Measurements from ENCODE around the gene CRYGN.

The CRYGN gene, protein sequence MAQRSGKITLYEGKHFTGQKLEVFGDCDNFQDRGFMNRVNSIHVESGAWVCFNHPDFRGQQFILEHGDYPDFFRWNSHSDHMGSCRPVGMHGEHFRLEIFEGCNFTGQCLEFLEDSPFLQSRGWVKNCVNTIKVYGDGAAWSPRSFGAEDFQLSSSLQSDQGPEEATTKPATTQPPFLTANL

DNA sequence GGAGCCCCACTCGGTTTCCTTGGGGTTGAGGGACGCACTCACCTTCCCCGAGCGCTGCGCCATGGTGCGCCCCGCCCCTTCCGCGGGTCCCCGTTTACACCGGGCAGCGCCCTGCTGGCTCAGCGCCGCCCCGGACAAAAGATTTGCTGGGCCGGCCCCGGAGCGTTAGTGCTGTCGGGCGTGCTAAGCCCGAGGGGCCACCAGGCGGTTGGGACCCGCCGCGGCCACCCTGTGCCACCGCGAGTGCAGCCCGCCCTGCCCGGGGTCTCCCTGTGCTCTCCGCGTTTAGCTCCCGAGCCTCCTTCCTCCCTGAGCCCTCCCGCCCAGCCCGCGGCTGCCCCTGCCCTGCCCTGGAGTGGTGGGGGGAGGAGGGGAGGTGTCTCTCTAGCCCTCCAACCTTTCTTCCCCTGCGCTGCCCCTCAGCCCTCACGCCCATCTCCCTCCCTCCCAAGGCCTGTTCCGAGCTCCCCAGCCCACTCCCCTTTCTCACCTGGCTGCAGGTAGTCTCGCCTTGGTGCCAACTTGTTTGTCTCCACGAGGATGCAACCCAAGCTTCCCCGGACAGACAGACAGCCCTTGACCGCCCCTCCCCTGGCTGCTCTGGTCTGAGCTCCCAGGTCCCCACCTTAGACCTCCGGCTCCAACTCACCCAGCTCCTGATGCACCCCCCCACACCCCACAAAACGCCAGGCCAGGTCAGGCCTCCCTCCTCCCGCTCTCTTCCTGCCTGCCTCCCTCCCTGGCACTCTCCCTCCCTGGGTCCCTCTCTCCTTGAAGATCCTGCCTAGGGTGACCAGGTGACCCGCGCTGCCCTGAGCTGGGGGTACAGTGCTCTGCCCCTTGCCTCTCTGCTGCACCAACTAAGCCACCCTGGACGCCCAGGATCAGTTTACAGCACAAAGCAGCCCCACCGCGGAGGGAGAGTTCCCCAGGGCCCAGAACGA lies at the start of gene CRYGN:
TSS of gene CRYGN (minus strand) at position 287 of the 944 bp plus-strand sequence. CDS start at position 63, 224 bp downstream.
- no peak for DNase-seq (ENCODE audit: low spot score)

DNA sequence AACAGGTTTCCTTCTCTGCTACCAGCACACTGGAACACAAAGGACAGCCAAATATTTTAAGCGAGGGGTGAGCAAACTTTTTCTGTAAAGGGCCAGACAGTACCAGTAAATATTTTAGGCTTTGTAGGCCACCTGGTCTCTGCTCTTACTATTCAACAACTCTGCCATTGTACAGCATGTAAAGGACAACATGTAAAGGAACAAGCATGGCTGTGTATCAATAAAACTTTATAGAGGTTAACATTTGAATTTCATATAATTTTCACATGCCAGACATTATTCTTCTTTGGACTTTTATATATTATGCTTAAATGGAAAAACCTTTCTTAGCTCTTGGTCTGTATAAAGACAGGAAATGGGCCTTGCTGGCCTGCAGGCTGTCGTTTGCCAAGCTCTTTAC lies 49.6 kb upstream of the CRYGN start:
- no peak for DNase-seq (ENCODE audit: low spot score)

DNA sequence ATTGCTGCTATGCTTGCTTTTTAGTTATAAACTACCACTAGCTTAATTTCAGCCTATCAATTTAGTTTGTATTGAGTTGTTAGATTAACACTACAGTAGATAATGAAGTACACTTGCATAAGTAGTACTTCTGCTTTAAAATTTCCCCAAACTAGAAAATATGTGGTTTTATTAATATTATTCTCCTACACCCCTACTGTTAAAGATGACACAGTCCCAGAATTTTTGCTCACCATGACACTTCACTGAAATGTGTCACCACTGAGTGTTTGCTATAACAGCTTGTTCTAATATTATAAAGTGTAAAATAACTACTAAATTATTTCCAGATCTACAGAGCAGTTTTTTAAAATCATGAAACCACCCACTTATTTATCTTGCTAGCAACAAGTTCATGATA lies 48.2 kb upstream of the CRYGN start:
- DNase-seq (ENCODE audit: low spot score), result no peak

DNA sequence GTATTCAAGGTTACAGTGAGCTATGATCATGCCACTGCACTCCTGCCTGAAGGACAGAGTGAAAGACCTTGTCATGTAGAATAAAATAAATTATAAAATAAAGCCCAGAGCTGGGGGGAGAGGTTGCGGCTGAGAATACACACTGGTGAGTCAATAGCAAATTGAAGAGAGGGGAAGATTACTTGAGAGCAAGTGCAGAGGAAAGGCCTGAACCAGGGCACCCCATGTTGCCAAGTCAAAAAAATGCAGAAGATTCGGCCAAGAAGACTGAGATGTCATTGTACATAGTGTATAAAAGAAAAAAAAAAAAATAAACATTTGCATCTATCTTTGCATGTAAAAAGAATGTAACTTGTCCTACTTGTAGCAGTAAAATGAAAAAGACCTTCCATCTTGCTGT lies 47.3 kb upstream of the CRYGN start:
- no peak for DNase-seq (ENCODE audit: low spot score)

DNA sequence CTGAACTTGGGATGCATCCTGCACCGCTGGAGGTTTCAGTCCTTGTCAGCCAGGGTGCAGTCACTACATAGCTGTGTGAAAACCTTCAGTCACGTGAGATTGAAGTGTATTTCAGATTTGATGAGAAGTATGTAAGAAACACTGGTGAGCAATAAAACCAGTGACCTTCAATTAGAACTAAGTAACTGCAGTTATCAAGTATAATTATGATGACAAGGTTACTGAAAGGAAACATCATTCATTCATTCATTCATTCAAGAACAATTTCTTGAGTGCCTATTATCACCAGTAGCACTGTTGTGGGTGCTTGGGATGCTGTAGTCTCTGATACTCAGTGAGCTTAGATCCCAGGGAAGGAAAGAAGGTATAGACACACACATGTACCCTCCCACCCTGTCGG lies 46.1 kb upstream of the CRYGN start:
- DNase-seq (ENCODE audit: low spot score), result no peak

DNA sequence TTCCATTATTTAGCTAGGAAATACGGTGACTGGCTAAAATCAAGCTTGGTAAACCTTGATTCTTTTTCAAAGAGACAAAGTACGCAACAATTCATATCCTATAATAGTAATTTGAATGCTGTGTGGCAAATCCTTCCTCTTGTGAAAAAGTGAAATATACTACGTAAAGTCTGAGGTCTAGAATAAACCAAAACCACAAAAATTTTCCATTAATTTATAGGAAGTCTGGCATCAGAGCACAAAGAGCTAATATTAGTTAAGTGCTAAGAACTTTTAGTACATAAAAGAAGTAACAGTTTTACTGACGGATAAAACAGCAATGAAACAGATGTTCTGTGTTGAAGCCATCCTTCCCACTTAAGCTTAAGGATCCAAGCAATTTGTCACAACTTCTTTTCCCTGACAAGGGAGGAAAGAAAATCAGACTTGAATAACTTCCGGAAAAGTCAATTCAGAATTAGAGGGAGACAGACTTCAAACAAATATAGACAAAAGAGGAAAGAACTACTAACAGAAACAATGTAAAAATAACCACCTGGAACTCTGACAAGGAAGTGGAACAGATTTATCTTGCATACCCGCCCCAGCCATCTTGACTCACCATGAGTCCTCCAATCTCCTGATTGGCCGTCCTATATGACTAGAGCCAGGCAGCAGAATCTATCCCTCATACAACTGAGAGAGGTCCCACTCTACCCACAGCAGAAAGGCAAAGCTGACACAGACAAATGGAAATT lies 45.2 kb upstream of the CRYGN start:
- DNase-seq (ENCODE audit: low spot score), result peak; percentile 84

DNA sequence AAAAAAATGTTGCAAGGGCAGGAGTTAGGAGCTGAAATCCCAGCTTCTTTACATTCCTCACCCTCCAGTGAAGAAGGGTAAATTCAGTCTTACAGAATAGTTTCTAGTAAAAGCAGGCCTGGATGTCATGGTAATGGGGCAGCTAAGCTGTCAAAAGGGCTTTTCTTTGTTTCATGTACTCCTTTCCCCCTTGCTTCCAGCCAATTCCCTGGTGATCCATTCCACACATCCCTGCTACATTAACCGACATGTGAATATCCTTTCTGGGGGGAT lies 43.7 kb upstream of the CRYGN start:
- DNase-seq (ENCODE audit: low spot score), result no peak

DNA sequence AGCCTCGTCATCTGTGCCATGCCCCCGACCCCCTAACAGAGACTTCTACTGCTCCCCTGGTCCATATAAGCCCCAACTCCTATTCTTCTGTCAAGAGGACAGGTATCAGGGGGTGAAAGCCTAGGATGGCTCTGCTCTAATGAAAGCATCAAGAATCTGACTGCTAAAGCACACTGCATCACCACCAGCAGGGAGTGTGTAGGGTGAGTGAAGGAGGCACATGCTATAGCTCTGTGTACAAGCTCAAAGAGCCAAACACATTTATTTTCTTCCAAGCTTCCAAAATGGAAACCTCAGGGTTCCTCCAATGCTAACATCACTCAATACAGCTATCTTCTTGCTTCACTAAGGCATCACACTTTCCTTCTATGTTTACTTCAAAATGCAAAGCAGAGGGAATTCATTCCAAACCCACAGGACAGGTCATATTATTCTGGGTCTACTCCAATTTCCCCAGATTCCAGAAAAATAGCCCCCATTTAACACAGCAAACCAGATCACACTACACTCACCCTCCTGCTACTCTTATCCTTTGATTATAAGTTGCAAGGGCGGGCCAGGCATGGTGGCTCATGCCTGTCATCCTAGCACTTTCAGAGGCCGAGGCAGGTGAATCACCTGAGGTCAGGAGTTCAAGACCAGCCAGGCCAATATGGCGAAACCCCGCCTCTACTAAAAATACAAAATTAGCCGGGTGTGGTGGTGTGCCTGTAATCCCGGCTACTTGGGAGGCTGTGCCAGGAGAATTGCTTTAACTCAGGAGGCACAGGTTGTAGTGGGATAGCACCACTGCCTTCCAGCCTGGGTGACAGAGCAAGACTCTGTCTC lies 43.2 kb upstream of the CRYGN start:
- DNase-seq (ENCODE audit: low spot score), result no peak

DNA sequence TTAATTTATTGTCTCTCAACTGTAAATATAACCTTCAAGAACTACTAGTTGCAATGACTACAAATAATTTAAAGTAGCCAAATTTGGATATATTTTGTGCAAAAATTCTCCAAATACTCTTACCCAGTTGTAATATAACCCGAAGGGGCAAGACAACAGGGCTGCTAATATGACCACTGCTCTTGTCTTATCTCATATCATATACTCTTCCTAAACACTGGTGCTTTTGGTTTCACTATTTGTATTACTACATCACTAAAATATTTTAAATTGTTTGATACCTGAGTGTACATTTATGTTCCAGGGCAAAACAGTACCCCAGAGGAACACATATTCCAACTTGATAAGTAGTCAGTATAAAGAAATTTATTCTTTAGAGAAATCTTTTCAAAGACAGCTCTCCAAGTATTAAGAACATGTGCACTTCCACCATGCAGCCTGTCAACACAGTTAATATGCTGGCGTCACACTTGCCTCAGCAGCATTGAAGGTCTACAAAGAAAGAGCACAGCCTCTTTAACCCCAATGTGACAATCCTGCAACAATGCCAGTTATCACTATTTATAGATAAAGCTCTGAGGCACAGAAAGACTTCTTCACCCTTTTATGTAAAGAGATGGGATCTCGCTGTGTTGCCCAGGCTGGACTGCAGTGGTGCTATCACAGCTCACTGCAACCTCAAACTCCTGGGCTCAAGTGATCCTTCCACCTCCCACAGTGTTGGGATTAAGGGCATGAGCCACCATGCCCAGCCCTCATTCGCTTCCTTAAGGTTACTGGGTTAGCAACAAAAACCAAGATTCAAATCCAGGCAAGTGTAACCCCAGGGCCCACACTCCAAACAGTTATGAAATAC lies 41.9 kb upstream of the CRYGN start:
- DNase-seq (ENCODE audit: low spot score), result no peak

DNA sequence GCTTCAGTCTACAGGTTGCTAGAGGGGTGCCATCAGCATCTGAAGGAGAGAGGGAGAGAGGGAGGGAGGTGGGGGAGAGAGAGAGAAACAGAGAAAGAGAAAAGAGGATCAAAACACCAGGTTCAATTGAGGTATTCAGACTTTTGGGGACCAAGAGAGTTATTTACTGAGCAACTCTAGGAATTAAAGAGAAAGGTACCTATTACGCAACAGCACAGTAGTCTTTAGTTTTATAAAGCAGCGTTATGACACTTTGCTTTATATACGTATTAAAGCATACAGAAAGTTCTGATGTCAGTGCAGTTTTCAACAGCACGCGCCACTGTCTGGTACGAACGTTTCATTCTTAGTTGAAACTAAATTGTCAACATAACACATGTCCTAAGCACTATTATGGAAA lies 37.9 kb upstream of the CRYGN start:
- no peak for DNase-seq (ENCODE audit: low spot score)

DNA sequence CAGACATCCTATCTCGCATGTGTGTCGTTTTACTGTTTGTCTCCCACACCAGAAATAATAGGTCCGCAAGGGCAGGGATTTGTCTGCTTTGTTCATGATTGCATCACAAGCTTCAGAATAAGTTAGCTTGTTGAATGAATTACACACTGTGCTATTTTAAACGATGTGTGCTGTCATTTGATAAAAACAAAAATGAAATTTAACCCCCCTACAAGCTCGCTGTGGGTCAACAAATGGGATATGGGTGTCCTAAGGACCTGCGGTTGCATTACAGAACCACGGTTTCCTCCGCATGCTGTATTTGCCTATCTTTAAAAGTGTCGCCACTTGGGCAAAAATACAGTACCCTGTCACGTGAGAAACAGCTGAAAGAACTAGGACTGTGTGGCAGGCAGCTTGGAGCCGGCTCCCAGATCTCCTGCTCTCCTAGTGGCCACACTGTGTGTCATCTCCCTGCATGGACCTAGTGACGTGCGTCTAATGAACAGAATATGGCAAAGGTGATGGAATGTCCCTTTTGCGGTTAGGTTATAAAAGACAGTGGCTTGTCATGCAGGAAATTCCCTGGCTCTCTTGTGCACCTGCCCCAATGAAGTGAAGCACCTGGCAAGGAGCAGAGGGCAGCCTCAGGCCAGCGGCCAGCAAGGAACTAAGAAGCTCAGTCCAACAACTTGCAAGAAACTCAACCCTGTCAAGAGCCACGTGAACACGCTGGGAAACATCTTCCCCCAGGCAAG lies 32.9 kb upstream of the CRYGN start:
- DNase-seq (ENCODE audit: low spot score), result no peak

DNA sequence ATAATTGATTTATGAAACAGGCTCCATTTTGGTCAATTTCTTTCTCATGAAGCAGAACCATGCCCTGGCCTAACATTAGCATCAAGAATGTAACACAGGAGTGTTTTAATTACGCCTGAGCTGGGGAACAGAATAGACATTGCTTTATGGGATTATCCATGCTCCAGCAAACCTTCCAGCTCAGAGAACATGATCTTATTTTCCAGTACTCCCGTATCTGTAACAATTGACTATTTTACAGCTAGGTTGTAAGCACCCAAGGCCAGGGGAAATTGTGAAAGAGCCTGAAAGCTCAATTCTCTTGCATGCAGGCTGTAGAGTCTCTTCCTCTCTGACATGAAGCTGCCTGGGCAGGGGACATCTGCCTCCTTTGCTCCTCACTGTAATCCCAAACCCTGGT lies 30.8 kb upstream of the CRYGN start:
- no peak for DNase-seq (ENCODE audit: low spot score)

DNA sequence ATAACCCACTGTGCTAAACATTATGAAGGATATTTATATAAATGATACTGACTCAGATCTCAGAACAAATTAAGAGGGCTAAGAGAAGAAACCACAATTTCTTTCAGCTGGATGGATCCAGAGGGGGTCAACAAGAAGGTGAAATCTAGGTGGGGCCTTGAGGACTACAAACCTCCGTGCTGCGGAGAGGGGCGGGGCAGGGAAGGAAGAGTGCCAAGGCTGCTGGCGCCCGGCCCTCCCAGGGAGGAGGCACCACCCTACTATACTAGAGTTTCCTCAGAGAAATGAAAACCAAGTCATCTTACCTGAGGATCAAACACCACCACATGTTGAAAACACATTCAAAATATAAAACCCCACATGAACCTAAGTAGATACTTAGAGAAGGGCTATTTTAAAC lies 29.3 kb upstream of the CRYGN start:
- no peak for DNase-seq (ENCODE audit: low spot score)

DNA sequence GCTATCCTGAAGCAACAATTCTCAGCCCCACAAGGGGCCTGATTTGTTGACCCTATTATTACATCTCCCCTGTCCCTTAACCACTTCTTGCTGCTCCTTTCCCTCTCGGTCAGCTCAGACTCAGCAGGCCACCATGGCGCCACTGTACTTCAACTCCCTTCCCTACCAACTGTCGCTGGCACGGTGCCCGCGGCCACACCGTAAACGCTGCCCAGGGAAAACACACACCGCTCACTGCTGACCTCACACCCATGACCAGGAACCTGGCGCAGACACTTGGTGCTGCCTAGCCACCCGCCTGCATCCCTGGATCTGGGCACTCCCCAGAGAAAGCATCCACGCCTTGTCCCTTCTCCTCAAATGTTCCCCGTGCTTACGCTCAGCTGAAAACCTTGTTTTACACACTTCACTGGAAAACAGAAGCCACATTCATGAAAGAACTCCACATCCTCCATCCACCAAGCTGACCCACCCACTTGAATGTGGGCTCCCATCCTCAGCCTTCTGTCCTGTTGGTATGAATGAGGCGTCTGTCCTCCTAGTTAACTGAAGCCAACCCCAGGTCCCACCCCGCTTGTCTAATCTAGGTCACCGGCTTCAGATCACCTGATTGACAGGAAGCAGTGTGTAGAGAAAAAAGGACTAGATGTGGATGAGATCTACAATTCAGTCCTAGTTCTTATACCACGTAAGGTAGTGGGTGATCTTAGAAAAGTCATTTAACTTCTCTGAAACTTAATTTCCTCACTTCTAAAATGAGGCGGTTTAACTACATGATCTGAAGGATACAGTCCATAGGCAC lies 28.5 kb upstream of the CRYGN start:
- DNase-seq (ENCODE audit: low spot score), result no peak

DNA sequence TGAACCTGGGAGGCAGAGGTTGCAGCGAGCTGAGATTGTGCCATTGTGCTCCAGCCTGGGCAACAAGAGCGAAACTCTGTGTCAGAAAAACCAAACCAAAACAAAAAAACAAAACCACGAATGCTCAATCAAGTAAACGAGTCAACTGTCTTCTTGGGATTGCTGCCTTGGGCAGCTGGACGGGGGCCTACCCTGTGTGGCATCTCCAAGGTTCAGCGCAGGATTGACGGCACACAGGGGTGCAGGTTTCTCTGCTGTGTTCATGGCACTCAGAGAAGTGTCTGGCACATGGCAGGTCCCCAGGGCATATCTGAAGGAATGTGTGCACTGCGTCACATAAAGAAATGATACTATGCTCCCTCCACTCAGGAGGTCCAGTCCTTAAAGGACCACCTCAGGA lies 25.2 kb upstream of the CRYGN start:
- no peak for DNase-seq (ENCODE audit: low spot score)

DNA sequence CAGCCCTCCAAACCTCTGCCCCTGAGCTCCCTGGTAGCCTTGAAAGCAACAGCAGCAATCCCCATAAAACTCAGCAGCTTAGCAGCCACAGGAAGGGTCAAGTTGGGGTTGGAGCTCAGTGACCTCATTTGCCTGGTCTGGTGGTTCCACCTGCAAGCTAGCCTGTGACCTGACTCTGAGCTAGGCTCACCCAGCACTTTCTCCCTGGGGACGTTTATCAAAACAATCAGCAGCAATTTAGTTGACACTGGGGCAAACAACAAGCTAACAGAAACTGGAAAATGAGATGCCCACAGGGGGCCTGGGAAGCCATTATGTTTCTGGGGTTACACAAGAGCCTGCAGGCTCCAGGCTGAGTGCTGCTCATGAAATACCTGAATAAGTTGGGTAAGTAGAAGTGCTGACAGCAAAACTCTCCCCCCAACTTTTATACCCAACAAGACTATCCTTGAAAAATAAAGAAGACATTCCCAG lies 22.4 kb upstream of the CRYGN start:
- no peak for DNase-seq (ENCODE audit: low spot score)

DNA sequence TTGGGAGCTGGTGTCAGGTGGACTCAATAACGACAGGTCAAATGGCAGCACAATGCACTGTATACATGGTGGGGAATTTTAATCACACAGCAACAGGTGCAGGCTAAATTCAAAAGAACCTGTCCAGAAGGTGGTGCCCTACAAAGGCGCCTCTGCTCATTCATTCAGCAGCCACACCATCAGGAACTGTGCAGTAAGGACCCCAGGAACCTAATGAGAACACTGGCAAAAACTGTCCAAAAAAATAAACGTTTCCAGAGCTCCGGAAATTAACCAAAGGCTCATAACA lies 21.9 kb upstream of the CRYGN start:
- no peak for DNase-seq (ENCODE audit: low spot score)

DNA sequence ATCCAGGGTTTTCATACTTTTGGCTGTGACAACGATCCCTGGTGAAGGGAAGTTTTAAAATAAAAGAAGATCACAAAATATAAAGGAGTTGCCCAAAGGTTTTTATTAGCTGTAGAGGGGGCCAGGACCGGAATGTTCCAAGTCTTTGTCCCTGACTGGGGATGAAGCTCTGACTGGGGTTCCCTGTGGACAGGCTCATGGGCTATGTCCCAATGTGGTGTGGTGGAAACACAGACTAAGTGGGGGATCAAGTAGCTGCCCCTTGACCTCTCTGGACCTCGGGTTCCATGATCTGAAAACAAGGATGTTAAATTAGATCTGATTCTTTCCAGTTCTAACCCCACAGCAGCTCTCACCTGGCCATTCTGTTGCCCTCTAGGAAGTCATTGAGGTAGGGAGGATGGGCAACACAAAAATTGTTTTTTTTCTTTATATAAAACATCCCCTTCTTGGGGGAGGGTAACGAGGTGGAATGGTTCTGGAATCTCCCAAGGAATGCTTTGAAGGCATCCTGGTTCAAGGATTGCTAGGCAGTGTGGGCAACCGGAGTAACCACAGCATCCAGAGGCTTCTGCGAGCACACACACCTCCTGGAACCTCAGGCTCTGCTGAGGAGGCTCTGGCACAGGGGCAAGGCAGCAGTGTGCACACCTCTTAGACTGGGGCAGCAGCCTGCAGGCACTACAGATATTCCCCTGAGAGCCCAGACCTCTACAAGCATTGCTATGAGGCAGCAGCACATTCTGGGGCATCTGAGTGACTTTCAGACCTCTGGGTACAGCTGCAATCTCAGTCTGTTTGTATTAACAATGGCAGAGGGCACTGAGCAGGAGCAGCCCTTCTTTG lies 21.4 kb upstream of the CRYGN start:
- no peak for DNase-seq (ENCODE audit: low spot score)

DNA sequence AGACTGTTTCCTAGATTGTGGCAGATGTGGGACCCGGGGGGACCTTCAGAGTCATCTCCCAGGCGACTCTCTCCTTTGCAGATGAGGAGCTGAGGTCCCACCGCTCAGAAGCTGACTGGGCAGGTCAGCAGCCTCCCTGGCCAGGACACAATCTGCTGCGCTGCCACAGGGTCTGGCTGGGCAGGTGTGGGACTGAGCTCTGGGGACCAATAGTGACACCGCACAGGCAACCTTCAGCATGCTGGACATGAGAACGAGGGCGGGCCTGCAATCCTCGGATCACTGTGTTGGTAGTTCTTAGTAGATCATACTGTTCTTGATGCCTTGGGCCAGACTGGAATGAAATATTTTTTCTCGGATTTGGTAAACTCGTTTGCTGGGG lies 20.5 kb upstream of the CRYGN start:
- DNase-seq (ENCODE audit: low spot score), result no peak

All from AG08395 (cell line).